GM21528 (cell line): ENCODE results near the gene CTNND2.
"Not testable (repeated sequence)": the region's sequence is repeated elsewhere in the genome, so short reads cannot be mapped to it uniquely, and the experiment has no call there.

Source experiments
- ATAC-seq: cut with Tn5 transposase; IDR thresholded peaks from one replicate; pipeline ENCODE4 v1.9.1; 2021; ENCODE audit warnings: mild to moderate bottlenecking, moderate library complexity; ENCODE audit not compliant: unreplicated experiment, low FRiP score

Gene CTNND2

GRCh38 chr5:11148810-11149539, 755.3 kb downstream of the CTNND2 start:
- no peak for ATAC-seq

- no peak for ATAC-seq
These were observed 758.1 kb downstream of the CTNND2 start for GRCh38 chr5:11146171-11146570.

GRCh38 chr5:11143456-11144267, 760.6 kb downstream of the CTNND2 start:
- no peak for ATAC-seq

GRCh38 chr5:11139217-11139865, 764.9 kb downstream of the CTNND2 start:
- ATAC-seq = no peak

- no peak for ATAC-seq
These were observed 774.1 kb downstream of the CTNND2 start for GRCh38 chr5:11130131-11130530.

- ATAC-seq = no peak
These were observed 776.2 kb downstream of the CTNND2 start for GRCh38 chr5:11128021-11128420.

- ATAC-seq = no peak
These were observed 777.4 kb downstream of the CTNND2 start for GRCh38 chr5:11126844-11127243.

GRCh38 chr5:11121885-11122284, 782.4 kb downstream of the CTNND2 start:
- ATAC-seq = no peak

- ATAC-seq = no peak
These were observed 794.1 kb downstream of the CTNND2 start for GRCh38 chr5:11110128-11110527.

GRCh38 chr5:11105696-11106095, 798.5 kb downstream of the CTNND2 start:
- ATAC-seq = no peak

GRCh38 chr5:11104651-11105112, 799.6 kb downstream of the CTNND2 start:
- no peak for ATAC-seq

- ATAC-seq = no peak
These were observed 800.0 kb downstream of the CTNND2 start for GRCh38 chr5:11104210-11104609.

- no peak for ATAC-seq
These were observed 820.1 kb downstream of the CTNND2 start for GRCh38 chr5:11084111-11084510.

- ATAC-seq = no peak
These were observed 821.8 kb downstream of the CTNND2 start for GRCh38 chr5:11082404-11082945.

GRCh38 chr5:11076945-11077613, 827.2 kb downstream of the CTNND2 start:
- no peak for ATAC-seq

- no peak for ATAC-seq
These were observed 829.0 kb downstream of the CTNND2 start for GRCh38 chr5:11075035-11075805.

GRCh38 chr5:11072568-11072967, 831.7 kb downstream of the CTNND2 start:
- ATAC-seq = no peak

- ATAC-seq = no peak
These were observed 832.2 kb downstream of the CTNND2 start for GRCh38 chr5:11072076-11072475.

GRCh38 chr5:11069041-11069440, 835.2 kb downstream of the CTNND2 start:
- ATAC-seq = no peak

- ATAC-seq = not testable (repeated sequence)
These were observed 838.5 kb downstream of the CTNND2 start for GRCh38 chr5:11065723-11066122.
